ENCODE results near the gene MBTPS1.

MBTPS1 gene

DNA sequence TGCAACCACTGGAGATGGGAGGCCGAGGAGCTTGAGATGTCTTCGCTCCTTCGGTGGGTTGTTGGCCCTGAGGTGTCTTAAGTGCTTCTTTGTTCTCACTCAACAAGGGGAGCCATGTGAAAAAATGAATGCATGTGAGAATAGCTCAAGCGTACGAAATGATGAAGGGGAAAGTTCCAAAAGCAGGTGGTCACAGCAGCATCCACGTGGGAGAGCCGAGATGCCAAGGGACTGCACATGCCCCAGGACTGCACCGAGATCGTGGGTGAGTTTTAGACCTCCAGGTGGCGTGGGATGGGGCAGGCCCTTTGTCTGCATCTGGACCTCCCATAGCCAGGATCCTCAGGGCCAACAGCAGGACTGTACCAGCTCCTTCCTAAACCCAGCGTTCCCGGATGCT, 82.2 kb downstream of the MBTPS1 start:
- DNase-seq (ENCODE audit: low read depth), result no peak

DNA sequence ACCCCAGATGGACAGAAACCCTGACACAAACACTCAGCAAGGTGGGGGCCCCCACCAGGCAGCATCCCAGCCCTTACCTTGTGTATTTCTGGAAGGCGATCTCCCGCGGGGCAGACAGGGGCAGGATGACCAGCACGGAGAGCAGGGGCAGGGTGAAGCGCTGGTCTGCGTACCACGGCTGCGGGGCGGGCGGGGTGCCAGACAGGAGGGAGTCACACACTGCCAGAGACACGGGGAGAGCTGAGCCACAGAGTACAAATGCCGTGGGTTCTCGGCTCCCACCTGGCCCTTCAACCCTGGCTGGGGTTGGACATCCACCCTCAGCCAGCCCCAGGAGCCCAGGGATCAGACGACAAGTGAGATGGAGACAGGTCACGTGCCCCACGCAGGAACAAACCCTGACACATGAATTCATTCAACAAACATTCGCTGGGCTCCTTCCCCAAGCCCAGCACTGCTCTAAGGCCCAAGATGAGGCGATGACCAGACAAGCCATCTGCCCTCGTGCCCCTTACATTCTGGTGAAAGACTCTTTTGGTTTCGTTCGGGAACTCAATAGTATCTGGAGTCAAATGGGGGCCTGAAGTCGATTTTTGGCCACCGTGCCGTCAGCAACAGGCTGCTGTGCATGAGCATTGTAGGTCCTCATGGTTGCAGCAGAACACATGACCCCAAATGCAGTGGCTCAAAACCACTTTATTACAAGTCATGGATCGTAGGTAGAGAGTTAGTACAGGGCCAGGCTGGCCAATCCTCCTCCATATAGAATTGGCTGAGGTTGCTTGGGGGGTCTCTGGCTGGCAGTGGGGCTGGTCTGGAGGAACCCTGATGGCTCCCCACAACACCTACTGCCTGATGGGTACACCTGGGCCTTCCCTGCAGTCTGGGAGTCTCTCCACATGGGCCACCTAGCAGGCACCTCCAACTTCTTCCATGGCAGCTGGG, 83.2 kb downstream of the MBTPS1 start:
- DNase-seq (ENCODE audit: low read depth), result no peak

DNA sequence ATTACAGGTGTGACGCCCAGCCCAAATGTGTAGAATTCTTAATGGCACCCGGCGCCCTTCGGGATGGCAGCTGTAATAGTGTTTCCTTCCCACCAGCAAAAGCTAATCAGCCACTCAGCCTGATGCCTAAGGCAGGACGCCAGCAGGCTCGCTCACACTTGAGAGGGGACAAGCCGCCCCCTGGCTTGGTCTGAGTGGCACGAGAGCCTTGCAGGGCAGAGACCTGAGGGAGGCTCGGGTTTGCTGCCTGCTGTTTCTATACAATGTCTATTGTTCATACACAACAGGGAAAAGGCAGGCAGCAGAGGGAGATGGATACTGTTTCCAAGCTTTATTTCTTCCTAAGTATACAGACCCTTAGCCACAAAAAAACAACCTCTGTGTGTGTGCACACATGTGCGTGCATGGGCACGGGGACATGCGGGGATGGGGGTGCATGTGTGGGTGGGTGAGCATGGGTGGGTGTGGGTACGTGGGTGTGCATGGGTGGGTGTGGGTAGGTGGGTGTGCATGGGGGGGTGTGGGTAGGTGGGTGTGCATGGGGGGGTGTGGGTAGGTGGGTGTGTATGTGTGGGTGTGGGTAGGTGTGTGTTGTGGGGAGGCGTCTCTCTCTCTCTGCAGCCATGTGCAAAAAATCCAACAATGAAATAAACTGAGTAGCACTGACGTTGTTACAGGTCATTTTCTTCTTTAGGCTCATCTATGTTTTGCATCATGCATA, 84.1 kb downstream of the MBTPS1 start:
- no peak for DNase-seq (ENCODE audit: low read depth)

DNA sequence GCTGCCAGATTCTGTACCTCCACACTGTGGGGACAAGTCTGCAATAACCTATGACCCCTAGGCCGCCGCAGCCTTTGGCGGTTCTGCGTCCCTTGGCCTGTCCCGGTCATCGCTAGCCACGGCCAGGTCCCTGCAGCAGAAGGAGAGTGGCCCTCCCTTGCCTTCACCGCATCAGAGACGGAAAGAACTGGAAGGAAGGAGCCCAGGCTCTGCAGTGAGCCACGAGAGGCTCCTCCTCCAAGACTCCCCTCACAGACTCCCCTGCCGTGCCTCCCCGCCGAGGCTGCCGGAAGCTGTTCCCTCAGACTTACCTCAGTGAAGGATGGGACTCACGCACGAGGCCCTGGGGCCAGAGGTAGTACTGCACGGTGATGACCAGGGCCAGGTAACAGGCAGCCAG, 85.2 kb downstream of the MBTPS1 start:
- no peak for DNase-seq (ENCODE audit: low read depth)

GRCh38 chr16:84029297-84030047, 87.3 kb downstream of the MBTPS1 start:
- DNase-seq (ENCODE audit: low read depth), result no peak

GRCh38 chr16:84027625-84028024, 89.1 kb downstream of the MBTPS1 start:
- no peak for DNase-seq (ENCODE audit: low read depth)

- DNase-seq (ENCODE audit: low read depth), result no peak
Observed at GRCh38 chr16:84026606-84027005, 90.1 kb downstream of the MBTPS1 start.

DNA sequence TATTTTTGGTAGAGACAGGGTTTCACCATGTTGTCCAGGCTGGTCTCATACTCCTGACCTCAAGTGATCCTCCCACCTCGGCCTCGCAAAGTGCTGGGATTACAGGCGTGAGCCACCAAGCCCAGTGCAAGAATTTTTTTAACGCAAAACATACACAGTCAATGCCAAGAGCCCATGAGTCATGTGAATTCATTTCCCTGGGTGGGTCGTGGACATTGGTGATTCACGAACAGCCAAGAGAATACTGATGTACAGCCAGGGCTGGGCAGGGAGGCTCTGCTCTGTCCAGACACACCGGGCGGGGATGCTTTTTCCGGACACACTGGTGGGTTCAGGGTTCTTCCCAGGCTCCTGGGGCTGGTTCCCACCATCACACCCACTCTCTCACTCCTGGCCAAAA, 91.9 kb downstream of the MBTPS1 start:
- DNase-seq (ENCODE audit: low read depth), result peak; percentile 74

- no peak for DNase-seq (ENCODE audit: low read depth)
Observed at GRCh38 chr16:84022644-84023043, 94.1 kb downstream of the MBTPS1 start.

- no peak for DNase-seq (ENCODE audit: low read depth)
Observed at GRCh38 chr16:84021488-84021887, 95.3 kb downstream of the MBTPS1 start.

DNA sequence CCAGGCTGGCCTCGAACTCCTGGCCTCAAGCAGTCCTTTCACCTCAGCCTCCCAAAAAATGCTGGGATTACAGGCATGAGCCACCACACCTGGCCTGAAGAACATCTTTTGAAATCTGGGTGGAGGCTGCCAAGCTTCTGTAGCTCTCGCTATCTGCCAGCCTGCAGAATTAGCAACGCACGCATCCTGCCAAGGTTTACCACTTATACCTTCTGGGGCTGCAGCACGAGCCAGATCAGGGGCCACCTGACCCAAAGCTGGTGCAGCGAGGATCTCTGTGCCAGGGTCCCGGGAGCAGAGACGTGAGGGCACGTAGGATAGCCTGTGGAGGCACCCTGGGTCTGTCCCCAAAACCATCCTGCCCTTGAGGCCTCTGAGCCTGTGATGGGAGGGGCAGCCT, 96.4 kb downstream of the MBTPS1 start:
- DNase-seq (ENCODE audit: low read depth), result no peak

- DNase-seq (ENCODE audit: low read depth), result no peak
Observed at GRCh38 chr16:84018710-84019109, 98.0 kb downstream of the MBTPS1 start.

- DNase-seq (ENCODE audit: low read depth), result no peak
Observed at GRCh38 chr16:84016477-84016876, 100.3 kb downstream of the MBTPS1 start.

DNA sequence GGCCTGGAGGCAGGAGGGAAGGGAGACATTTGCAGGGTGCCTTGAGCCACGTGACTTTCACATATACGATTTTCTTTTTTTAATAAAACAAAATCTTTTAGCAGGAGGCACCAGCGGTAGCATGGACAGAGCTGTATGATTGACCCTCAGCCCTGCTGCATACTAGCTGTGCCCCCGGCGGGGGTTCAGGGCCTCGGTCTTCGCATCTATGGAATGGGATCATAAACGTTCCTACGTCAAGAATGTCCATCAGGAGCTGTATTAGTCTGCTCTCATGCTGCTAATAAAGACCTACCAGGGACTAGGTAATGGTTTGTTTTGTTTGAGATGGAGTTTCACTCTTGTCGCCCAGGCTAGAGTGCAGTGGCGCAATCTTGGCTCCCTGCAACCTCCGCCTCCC, 101.3 kb downstream of the MBTPS1 start:
- no peak for DNase-seq (ENCODE audit: low read depth)

DNA sequence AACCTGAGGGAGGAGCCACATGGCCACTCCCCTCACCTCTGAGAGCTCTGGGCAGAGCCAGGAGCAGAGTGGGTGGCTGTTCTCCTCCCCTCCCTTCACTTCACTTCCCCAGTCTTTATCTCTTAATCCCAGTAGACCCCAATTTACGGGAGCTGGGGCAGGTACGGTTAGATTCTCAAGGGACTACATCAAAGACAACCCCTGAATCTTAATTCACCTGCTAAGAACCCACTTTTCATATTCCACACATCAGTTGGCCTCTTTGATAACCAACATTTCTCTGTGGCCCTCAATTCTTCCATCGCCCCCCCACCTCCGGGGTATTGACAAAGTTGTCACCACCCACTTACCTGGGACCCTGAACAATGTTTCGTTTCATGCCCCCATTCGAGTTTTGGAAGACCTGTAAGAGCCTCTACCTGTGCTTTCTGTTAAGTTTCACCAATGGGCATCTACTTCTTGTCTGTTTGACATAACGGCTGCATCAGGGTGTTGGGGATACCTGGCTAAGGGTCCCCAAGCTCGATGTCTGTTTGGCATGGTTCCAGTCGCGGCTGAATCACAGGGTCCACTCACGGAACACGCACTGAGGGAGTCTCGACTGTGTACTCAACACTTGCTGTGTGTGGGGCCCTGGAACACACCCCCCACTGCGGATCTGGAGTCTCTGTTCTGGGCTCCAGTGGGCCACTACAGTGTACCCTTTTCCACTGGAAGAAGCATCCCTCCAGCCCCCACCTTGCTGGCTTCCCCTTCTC, 102.0 kb downstream of the MBTPS1 start:
- no peak for DNase-seq (ENCODE audit: low read depth)

DNA sequence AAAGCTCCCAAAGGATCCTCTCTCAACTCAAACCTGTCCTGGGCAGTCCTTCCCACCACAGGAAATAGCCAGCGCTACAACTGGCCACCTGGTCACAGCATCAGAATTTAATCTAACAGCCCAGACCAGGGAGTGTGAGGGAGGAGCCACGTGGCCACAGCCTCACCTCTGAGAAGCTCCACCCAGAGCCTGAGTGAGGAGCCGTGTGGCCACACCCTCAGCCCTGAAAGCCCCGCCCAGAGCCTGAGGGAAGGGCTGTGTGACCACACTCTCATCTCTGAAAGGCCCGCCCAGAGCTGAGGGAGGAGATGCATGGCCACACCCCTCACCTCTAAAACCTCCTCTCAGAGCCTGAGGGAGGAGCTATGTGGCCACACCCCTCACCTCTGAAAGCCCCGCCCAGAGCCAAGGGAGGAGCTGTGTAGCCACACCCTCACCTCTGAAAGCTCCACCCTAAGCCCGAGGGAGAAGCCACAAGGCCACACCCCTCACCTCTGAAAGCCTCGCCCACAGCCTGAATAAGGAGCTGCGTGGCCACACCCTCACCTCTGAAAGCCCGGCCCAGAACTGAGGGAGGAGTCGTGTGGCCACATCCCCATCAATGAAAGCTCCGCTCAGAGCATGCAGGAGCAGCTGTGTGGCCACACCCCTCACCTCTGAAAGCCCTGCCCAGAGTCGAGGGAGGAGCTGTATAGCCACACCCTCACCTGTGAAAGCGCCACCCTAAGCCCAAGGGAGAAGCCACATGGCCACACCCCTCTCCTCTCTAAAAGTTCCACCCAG, 102.8 kb downstream of the MBTPS1 start:
- DNase-seq (ENCODE audit: low read depth), result no peak

DNA sequence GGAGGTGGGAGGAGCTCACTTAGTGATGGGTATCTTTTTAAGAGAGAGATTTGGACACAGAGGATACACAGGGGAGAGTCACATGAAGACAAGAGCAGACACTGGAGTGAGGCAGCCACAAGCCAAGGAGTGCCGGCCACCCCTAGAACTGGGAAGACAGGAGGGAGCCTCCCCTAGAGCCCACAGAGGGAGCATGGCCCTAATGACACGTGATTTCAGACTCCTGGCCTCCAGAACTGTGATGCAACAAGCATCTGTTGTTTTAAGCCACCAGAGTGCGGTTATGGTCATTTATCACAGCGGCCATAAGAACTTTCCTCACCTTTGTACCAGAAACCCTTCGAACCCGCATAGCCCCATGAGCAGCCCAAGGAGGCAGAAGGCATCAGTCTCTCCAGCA, 107.5 kb downstream of the MBTPS1 start:
- no peak for DNase-seq (ENCODE audit: low read depth)

DNA sequence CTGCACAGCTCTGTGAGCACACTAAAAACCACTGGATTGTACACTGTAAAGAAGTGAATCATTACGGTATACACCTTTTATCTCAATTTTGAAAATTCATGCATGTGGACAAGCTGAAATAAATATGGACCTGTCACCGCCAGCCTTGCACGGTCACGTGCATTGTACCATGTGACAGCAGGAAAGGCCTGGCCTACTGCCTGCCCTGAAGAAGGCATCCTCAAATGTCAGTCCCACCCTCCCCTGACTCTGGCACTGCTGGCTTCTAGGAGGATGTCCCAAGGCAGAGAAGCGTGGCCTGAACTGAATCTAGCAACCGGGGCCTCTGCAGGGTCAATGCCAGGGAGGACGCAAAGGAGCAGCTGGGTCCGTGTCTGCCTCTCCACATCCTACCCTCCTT, 108.8 kb downstream of the MBTPS1 start:
- no peak for DNase-seq (ENCODE audit: low read depth)

GRCh38 chr16:84007520-84007919, 109.2 kb downstream of the MBTPS1 start:
- DNase-seq (ENCODE audit: low read depth), result no peak

DNA sequence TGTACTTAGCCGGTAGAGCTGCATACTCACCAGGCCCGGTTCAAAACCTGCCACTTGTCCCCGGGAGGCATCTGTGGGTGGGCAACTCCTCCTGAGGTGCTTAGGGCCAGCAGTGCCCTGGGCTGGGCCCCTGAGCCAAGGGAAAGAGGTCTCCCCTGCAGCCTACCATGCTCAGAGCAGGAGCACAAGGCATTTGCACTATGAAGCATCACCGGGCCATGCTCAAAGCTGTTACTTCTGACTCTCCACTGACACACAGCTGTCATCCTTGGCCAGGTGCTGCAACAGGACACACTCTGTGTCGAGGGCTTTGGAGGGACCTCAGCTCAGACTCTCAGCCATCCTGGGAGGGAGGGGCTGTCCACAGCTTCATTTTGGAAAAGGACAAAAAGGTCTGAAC, 111.4 kb downstream of the MBTPS1 start:
- no peak for DNase-seq (ENCODE audit: low read depth)

- DNase-seq (ENCODE audit: low read depth), result no peak
Observed at GRCh38 chr16:84004442-84004841, 112.3 kb downstream of the MBTPS1 start.
